Thymus (tissue), 11 donors: ENCODE results near the gene GXYLT1. TPM values are rescaled to one million over a fixed set of nuclear protein-coding genes. Genes with fewer than 3 reads are reported as not detected.
"Not testable (repeated sequence)": the region's sequence is repeated elsewhere in the genome, so short reads cannot be mapped to it uniquely, and the experiment has no call there.

Source experiments
- DNase-seq, 9 donors: peaks; one replicate each; pipeline ENCODE4 v3.0.0-alpha.2; 2013; ENCODE audit warnings: low spot score in 9 of 9, low read depth in 6 of 9, missing footprints in 1 of 9
- H3K27ac ChIP-seq, 2 donors: one replicate each; pipeline ENCODE4 v1.5.1; 2013; ENCODE audit warnings: control low read depth in 1 of 2, low read depth in 1 of 2, low read length in 1 of 2, mild to moderate bottlenecking in 1 of 2, moderate library complexity in 1 of 2
- H3K27me3 ChIP-seq, 2 donors: one replicate each; pipeline ENCODE4 v1.5.1; 2013; ENCODE audit warnings: low read length in 1 of 2; ENCODE audit not compliant: control insufficient read depth in 2 of 2, insufficient read depth in 1 of 2
- H3K36me3 ChIP-seq, 2 donors: one replicate each; pipeline ENCODE4 v1.5.1; 2013; ENCODE audit warnings: low read length in 1 of 2, mild to moderate bottlenecking in 1 of 2, moderate library complexity in 1 of 2; ENCODE audit not compliant: control insufficient read depth in 2 of 2, insufficient read depth in 2 of 2
- H3K4me1 ChIP-seq, 2 donors: one replicate each; pipeline ENCODE4 v1.5.1; 2013; ENCODE audit warnings: low read length in 2 of 2; ENCODE audit not compliant: control insufficient read depth in 2 of 2, insufficient read depth in 2 of 2
- H3K4me3 ChIP-seq, 2 donors: one replicate each; pipeline ENCODE4 v1.5.1; 2013; ENCODE audit warnings: low read length in 2 of 2, control low read depth in 1 of 2, mild to moderate bottlenecking in 1 of 2
- H3K9me3 ChIP-seq, 2 donors: one replicate each; pipeline ENCODE4 v1.5.1; 2013; ENCODE audit warnings: low read length in 1 of 2, mild to moderate bottlenecking in 1 of 2; ENCODE audit not compliant: control insufficient read depth in 2 of 2, insufficient read depth in 1 of 2
- WGBS: extraction: QIAGEN DNeasy Blood & Tissue Kit; methylation state at CpG from one replicate; pipeline ENCODE4 v1.1.7; 2013; 5-methylcytosine and 5-hydroxymethylcytosine counted together
- polyA plus RNA-seq: library from polyadenylated mRNA; stranded (reverse); fragments of 200-250 nt; gene quantifications from one replicate; pipeline ENCODE4 v1.2.3, GENCODE V29; 2013
- total RNA-seq: library from RNA; stranded (reverse); fragments of 120-200 nt; gene quantifications from one replicate; pipeline ENCODE4 v1.2.4, GENCODE V29; 2013
- donor health status: healthy.

The GXYLT1 gene
- total and polyA plus RNA-seq, 2 donors, result 3.7 to 5.2 TPM

DNA sequence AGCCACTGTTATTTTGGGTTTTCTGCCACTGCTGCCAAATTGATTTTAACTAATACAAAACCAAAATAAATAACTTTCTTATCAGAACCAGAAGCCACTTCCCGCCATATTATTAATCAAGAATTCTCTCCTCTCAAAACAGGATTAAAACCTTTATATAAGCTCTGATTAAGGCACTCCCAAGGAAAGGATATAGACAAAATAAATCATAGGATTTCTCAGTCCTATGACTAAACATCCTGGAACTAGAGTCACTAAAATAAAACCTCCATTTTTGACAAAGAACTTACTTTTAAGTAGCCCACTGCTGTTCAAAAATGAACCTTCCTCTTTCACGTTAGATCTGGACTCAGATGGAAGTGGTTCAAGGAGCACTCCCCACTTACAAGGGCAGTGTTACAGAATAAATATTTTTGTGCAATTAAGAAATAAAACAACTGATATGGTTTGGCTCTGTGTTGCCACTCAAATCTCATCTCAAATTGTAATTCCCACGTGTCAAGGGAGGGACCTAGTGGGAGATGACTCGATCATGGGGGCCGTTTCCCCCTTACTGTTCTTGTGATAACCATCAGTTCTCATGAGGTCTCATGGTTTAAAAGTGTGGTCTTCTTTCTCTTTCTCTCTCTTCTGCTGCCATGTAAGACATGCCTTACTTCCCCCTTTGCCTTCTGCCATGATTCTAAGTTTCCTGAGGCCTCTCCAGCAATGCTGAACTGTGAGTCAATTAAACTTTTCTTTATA is 26.4 kb downstream of the GXYLT1 start:
- WGBS, result 95% methylated on average over 5 of the region's 5 CpGs

DNA sequence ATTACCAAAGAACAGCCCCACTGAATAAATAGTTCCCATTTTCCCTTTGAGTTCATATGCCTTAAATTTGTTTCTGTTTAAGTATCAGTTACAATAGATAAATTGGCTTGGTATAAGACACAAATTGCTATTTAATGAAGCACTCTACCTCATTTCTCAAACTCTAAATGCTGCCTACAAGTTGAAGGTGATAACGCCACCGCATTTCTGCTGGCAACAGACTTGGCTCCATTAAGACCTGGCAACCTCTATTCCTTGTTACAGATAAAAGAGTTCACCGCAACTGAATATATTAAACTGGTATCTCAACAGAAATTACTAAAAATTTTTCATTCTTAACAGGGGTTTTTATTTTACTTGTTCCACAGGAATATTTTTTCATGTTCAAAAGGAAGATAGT is 35.6 kb downstream of the GXYLT1 start:
- no peaks in the 10 kb centered on the region for H3K4me1 ChIP-seq
- H3K27ac ChIP-seq, result no peak overlapping the region
- H3K27me3 ChIP-seq, result no peaks in the 10 kb centered on the region
- H3K4me3 ChIP-seq, result no peak overlapping the region
- DNase-seq, result no peak
- H3K36me3 ChIP-seq, result no peaks in the 10 kb centered on the region
- 98% methylated on average over 3 of the region's 3 CpGs for WGBS
- H3K9me3 ChIP-seq, result peaks cover 0 to 4% of the 10 kb centered on the region in 2 donors

More for the DNA sequence above, 26.4 kb downstream of the GXYLT1 start:
- no peak for DNase-seq
- Histone ChIP-seq H3K27me3 (no peaks in the 10 kb centered on the region), H3K36me3 (peaks cover 0 to 5% of the 10 kb centered on the region in 2 donors), H3K4me3 (no peak overlapping the region), H3K27ac (no peak overlapping the region), H3K9me3 (no peaks in the 10 kb centered on the region), H3K4me1 (no peaks in the 10 kb centered on the region)

DNA sequence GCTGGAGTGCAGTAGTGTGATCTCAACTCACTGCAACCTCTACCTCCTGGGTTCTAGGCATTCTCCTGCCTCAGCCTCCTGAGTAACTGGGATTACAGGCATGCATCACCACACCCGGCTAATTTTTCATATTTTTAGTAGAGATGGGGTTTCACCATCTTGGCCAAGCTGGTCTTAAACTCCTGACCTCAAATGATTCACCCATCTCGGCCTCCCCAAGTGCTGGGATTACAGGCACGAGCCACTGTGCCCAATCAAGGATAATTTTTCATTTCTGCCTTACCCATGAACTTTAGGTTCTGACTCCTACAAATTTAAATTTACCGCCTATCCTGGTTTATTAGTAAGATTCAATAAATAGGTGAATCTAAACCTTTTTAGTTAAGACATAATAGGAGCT is 37.9 kb downstream of the GXYLT1 start:
- H3K4me3 ChIP-seq, H3K36me3 ChIP-seq, DNase-seq, H3K27ac ChIP-seq, H3K27me3 ChIP-seq, H3K9me3 ChIP-seq, H3K4me1 ChIP-seq: not testable (repeated sequence)
- 95% methylated on average over 4 of the region's 4 CpGs for WGBS

DNA sequence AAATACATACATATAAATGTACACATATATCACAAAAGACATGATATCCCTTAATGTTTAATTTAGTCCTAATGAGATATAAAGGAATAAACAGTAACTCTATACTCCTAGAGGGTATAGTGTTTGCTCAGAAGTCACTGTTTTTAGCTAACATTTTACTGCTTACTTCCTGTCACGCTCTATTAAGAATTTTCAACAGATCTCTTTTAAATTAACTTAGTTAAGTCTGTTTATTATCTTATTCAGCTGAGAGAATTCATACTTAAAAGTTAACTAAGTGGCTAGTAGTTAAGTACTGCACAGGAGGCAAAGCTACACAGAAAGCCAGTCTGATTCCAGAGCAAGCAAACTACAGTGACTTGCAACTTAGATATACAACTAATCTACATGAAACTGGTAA is 39.9 kb downstream of the GXYLT1 start:
- no peaks in the 10 kb centered on the region for H3K9me3 ChIP-seq
- H3K4me3 ChIP-seq, result no peak overlapping the region
- H3K36me3 ChIP-seq, result no peaks in the 10 kb centered on the region
- WGBS, result 97% methylated on average over 1 of the region's 1 CpG
- no peak overlapping the region for H3K27ac ChIP-seq
- DNase-seq, result no peak
- H3K4me1 ChIP-seq, result no peaks in the 10 kb centered on the region
- no peaks in the 10 kb centered on the region for H3K27me3 ChIP-seq

DNA sequence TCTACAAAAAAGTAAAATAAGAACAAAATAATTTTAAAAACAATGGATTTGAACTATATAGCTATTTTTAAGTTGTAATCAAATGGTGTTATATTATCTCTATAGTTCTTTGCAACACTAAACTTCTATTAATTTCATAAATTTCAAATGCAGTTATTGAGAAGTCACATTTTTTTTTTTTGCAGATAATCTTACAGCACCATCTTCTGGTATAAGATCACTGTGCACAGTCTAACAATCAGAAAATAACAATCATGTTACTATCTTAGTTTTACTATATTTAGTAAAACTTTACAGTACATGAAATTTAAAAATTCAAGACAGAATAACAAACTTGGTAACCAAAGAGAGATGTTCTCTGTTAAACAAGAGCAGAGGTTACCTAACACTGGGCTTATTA is 40.6 kb downstream of the GXYLT1 start:
- H3K4me1 ChIP-seq, result no peaks in the 10 kb centered on the region
- no peak overlapping the region for H3K27ac ChIP-seq
- no peak for DNase-seq
- no peaks in the 10 kb centered on the region for H3K36me3 ChIP-seq
- no peak overlapping the region for H3K4me3 ChIP-seq
- no peaks in the 10 kb centered on the region for H3K27me3 ChIP-seq
- no peaks in the 10 kb centered on the region for H3K9me3 ChIP-seq

DNA sequence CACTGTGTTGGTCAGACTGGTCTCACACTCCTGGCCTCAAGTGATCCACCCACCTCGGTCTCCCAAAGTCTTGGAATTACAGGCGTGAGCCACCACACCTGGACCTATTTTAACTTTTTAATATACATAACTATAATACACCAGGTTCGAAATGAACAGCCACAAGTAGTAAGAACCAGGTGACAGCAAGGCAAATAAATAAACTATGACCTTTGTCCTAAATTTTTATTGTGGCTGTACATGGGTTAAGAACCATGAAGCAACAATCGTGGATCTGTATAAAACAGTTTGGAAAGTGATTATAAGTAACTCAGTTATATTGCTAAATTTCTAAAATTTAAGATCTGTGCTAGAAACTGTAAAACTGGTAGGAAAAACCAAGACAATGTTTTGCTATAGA is 41.5 kb downstream of the GXYLT1 start:
- WGBS, result 87% methylated on average over 4 of the region's 4 CpGs

DNA sequence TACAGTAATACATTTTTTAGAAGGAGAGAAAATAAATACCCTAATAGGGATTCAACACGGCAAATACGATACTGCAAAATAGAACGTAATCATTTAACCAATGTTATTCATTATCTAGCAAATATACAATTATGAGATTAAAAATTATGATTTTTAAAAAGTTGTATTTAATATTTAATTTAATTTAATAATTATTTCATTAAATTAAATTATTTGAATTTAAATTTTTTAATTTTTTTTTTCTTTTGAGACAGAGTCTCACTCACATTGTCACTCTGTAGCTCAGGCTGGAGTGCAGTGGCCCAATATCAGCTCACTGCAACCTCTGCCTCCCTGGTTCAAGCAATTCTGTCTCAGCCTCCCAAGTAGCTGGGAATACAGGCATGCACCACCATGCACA is 42.0 kb downstream of the GXYLT1 start:
- Histone ChIP-seq H3K9me3 (no peaks in the 10 kb centered on the region), H3K4me3 (no peak overlapping the region), H3K4me1 (no peaks in the 10 kb centered on the region), H3K27ac (no peak overlapping the region), H3K27me3 (no peaks in the 10 kb centered on the region), H3K36me3 (no peaks in the 10 kb centered on the region)
- DNase-seq, result no peak
- 98% methylated on average over 3 of the region's 3 CpGs for WGBS

More for the DNA sequence above, 41.5 kb downstream of the GXYLT1 start:
- DNase-seq, result no peak
- Histone ChIP-seq H3K36me3 (no peaks in the 10 kb centered on the region), H3K9me3 (no peaks in the 10 kb centered on the region), H3K4me3 (no peak overlapping the region), H3K4me1 (no peaks in the 10 kb centered on the region), H3K27ac (no peak overlapping the region), H3K27me3 (no peaks in the 10 kb centered on the region)

DNA sequence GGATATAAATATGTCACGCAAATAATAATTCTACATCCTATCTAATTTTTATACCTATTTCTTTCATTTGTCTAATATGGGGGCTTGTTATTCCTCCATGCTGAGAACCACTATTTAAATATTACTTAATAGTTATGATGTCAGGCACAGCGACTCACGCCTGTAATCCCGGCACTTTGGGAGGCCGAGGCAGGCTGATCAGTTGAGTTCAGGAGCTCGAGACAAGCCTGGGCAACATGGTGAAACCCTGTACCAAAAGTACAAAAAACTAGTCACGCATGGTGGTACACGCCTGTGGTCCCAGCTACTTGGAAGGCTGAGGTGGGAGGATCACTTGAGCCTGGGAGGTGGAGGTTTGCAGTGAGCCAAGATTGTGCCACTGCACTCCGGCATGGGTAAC is 45.2 kb downstream of the GXYLT1 start:
- no peaks in the 10 kb centered on the region for H3K27me3 ChIP-seq
- no peak for DNase-seq
- peaks cover 0 to 4% of the 10 kb centered on the region in 2 donors for H3K4me1 ChIP-seq
- H3K27ac ChIP-seq, result no peak overlapping the region
- H3K9me3 ChIP-seq, result no peaks in the 10 kb centered on the region
- H3K4me3 ChIP-seq, result no peak overlapping the region
- peaks cover 0 to 2% of the 10 kb centered on the region in 2 donors for H3K36me3 ChIP-seq
- WGBS, result 97% methylated on average over 9 of the region's 9 CpGs

DNA sequence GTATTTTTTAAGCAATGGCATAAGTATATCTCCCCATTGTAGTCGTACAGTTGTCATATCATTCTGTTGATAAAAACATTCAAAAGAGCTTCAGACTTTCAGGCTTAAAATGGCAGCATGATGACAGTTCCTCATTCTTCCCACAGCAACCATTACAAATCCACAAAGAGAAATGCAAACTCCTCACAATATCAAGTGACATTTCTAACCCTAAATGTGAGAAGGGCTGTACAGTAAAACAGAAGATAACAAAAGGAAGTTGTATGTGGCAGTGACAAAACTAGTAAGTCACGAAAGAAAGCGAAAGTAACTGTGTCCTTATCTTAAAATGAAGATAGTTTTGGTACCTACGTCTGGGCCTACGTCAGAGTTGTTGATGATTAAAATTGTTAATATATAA is 46.7 kb downstream of the GXYLT1 start:
- peaks cover 0 to 4% of the 10 kb centered on the region in 2 donors for H3K4me1 ChIP-seq
- peak overlapping the region; percentile 19 to 84 for H3K27ac ChIP-seq
- H3K36me3 ChIP-seq, result peaks cover 0 to 2% of the 10 kb centered on the region in 2 donors
- no peaks in the 10 kb centered on the region for H3K27me3 ChIP-seq
- H3K9me3 ChIP-seq, result no peaks in the 10 kb centered on the region
- WGBS, result 14% methylated on average over 5 of the region's 5 CpGs
- DNase-seq, result peak; percentile 16 to 81 (median 48)
- H3K4me3 ChIP-seq, result peak overlapping the region; percentile 41 to 51
